GM12878 (cell line): Measurements from ENCODE around the gene ARID3A. TPM values are rescaled to one million over a fixed set of nuclear protein-coding genes. Genes with fewer than 3 reads are reported as not detected.

Source experiments
- ATAC-seq: fragments of 200-7000 bp; cut with Tn5 transposase; 3 replicates; pipeline ENCODE4 v1.9.1; 2020; ENCODE audit warnings: mild to moderate bottlenecking, moderate library complexity
- BruUV-seq: library from RNA; stranded (reverse); fragments of 400-500 nt; replicated peaks from 2 replicates; lab custom pipeline; 2021; lab: Mats Ljungman, UMichigan
- CTCF ChIA-PET: fragments of 300-600 bp; sonication (Branson Sonifier 250); formaldehyde crosslinking; extraction: SDS; loops from one replicate; lab custom pipeline; 2021; ENCODE audit warnings: inconsistent platforms; lab: Yijun Ruan, JAX
- POLR2A ChIA-PET: fragments of 350-600 bp; formaldehyde crosslinking; extraction: SDS; loops from one replicate; lab custom pipeline; 2021; ENCODE audit warnings: inconsistent platforms; lab: Charles Lee
- RAD21 ChIA-PET: fragments of 300-600 bp; sonication (Branson Sonifier 250); formaldehyde crosslinking; loops from one replicate; lab custom pipeline; 2023; ENCODE audit warnings: antibody characterized with exemption; ENCODE audit not compliant: unreplicated experiment; lab: Charles Lee
- SMC1A ChIA-PET: fragments of 300-600 bp; sonication (Branson Sonifier 250); formaldehyde crosslinking; loops from one replicate; lab custom pipeline; 2023; ENCODE audit not compliant: unreplicated experiment, uncharacterized antibody; lab: Charles Lee
- DNase-seq: peaks from one replicate; pipeline ENCODE4 v3.0.0-alpha.2; 2011; ENCODE audit warnings: low read depth, low spot score
- FAIRE-seq: peaks from 3 replicates; lab custom pipeline; 2011; peaks lifted over from hg19 to GRCh38; lab: Jason Lieb, UNC
- H2AFZ ChIP-seq: 2 replicates; pipeline ENCODE4 v1.6.0; 2011; ENCODE audit warnings: low read depth, low read length, control low read depth; ENCODE audit not compliant: control insufficient read depth
- H3K27ac ChIP-seq: 2 replicates; pipeline ENCODE4 v1.5.1; 2011; ENCODE audit warnings: control low read depth; ENCODE audit not compliant: control insufficient read depth, insufficient read depth
- H3K27me3 ChIP-seq, 2 experiments: replicated peaks in 1 of 2; 2 replicates each; pipeline versions ENCODE4 v1.6.0 to v1.6.1; 2011; ENCODE audit warnings: low read length in 1 of 2; ENCODE audit not compliant: control insufficient read depth in 2 of 2, insufficient read depth in 2 of 2
- H3K36me3 ChIP-seq, 2 experiments: 2 replicates each; pipeline ENCODE4 v1.5.1; 2011; ENCODE audit warnings: low read length in 1 of 2; ENCODE audit not compliant: control insufficient read depth in 2 of 2, insufficient read depth in 2 of 2
- H3K4me1 ChIP-seq: 2 replicates; pipeline ENCODE4 v1.6.1; 2011; ENCODE audit warnings: mild to moderate bottlenecking, low read length, moderate library complexity, mixed read lengths; ENCODE audit not compliant: control insufficient read depth, insufficient read depth
- H3K4me2 ChIP-seq: 2 replicates; pipeline ENCODE4 v1.6.0; 2011; ENCODE audit warnings: control low read depth; ENCODE audit not compliant: control insufficient read depth, insufficient read depth
- H3K4me3 ChIP-seq: fragments of 200-600 bp; sonication (generic); 2 replicates; pipeline ENCODE4 v1.5.1; 2016
- H3K79me2 ChIP-seq: 2 replicates; pipeline ENCODE4 v1.6.0; 2011; ENCODE audit warnings: low read length; ENCODE audit not compliant: control insufficient read depth, insufficient read depth
- H3K9ac ChIP-seq: 2 replicates; pipeline ENCODE4 v1.8.0; 2011; ENCODE audit warnings: low read length, control low read depth, mixed read lengths; ENCODE audit not compliant: control insufficient read depth, insufficient read depth
- H3K9me3 ChIP-seq: replicated peaks from 3 replicates; pipeline ENCODE4 v1.5.1; 2011; ENCODE audit warnings: mild to moderate bottlenecking, low read length; ENCODE audit not compliant: control insufficient read depth, insufficient read depth
- H4K20me1 ChIP-seq: 2 replicates; pipeline ENCODE4 v1.6.0; 2011; ENCODE audit not compliant: control insufficient read depth, insufficient read depth
- BCL11A ChIP-seq: IDR thresholded peaks from 2 replicates; pipeline ENCODE4 v1.6.1; 2011; ENCODE audit warnings: low read depth, low read length
- BMI1 ChIP-seq: fragments of 450-650 bp; IDR thresholded peaks from 2 replicates; pipeline ENCODE4 v1.6.1; 2016; ENCODE audit warnings: mild to moderate bottlenecking, moderate library complexity, borderline replicate concordance
- BRCA1 ChIP-seq: IDR thresholded peaks from 2 replicates; pipeline ENCODE4 v1.6.1; 2011; ENCODE audit warnings: low read depth, low read length, improper control_type of control experiment
- EZH2 ChIP-seq: IDR thresholded peaks from 2 replicates; pipeline ENCODE4 v1.6.1; 2012; ENCODE audit warnings: low read depth, mild to moderate bottlenecking, control low read depth, inconsistent platforms, low read length, borderline replicate concordance; ENCODE audit not compliant: control insufficient read depth
- GABPA ChIP-seq: IDR thresholded peaks from 2 replicates; pipeline ENCODE4 v1.6.1; 2014; ENCODE audit warnings: antibody characterized with exemption, low read depth, mild to moderate bottlenecking, inconsistent platforms
- HCFC1 ChIP-seq: fragments of 150-350 bp; IDR thresholded peaks from 2 replicates; pipeline ENCODE4 v1.6.1; 2014; ENCODE audit warnings: low read length
- NFXL1 ChIP-seq: fragments of 450-650 bp; IDR thresholded peaks from 2 replicates; pipeline ENCODE4 v1.6.1; 2017; ENCODE audit warnings: antibody characterized with exemption, mild to moderate bottlenecking, borderline replicate concordance
- NFYB ChIP-seq: IDR thresholded peaks from 2 replicates; pipeline ENCODE4 v1.6.1; 2011; ENCODE audit warnings: low read depth, mild to moderate bottlenecking, low read length, improper control_type of control experiment, moderate library complexity; ENCODE audit not compliant: insufficient read depth
- PBX3 ChIP-seq: IDR thresholded peaks from 2 replicates; pipeline ENCODE4 v1.6.1; 2011; ENCODE audit warnings: mild to moderate bottlenecking, low read depth, low read length, moderate library complexity; ENCODE audit not compliant: insufficient replicate concordance
- POLR2A ChIP-seq: IDR thresholded peaks from 2 replicates; pipeline ENCODE4 v1.6.1; 2011; ENCODE audit warnings: low read depth, mild to moderate bottlenecking, low read length
- ZNF274 ChIP-seq: IDR thresholded peaks from one replicate; pipeline ENCODE4 v1.8.0; 2011; ENCODE audit not compliant: insufficient read length, insufficient read depth
- WGBS: methylation state at CpG from one replicate; pipeline ENCODE4 v1.1.6; 2016; ENCODE audit warnings: low lambda C conversion rate; ENCODE audit not compliant: insufficient replicate concordance, insufficient coverage; ENCODE audit errors: missing lambda C conversion rate; 5-methylcytosine and 5-hydroxymethylcytosine counted together
- in situ Hi-C: fragments of 300-500 bp; cut with MboI; formaldehyde crosslinking; loops from 9 replicates; pipeline ENCODE4 v1.14.3; 2018; ENCODE audit warnings: mixed read lengths
- intact Hi-C: fragments of 100-400 bp; cut with micrococcal nuclease; formaldehyde crosslinking; loops from one replicate; pipeline ENCODE4 v1.14.2; 2022; ENCODE audit not compliant: unreplicated experiment
- polyA plus RNA-seq, 11 experiments: library from polyadenylated mRNA; depleted of rRNA in 4 of 11; unstranded in 6 of 11; stranded (reverse) in 5 of 11; fragments of >200 nt; fragmentation: Nextera tagmentation in 4 of 11; fragmentation: Illumina TruSeq in 1 of 11; extraction: Ambion mirVana in 4 of 11; extraction: Trizol in 1 of 11; gene quantifications; 1 replicate in 1 of 11; 2 replicates in 10 of 11; pipeline versions ENCODE4 v1.2.1 to v1.2.3, GENCODE V29; 2011 to 2016; ENCODE audit warnings: inconsistent platforms in 2 of 11, missing spikeins in 2 of 11, low read depth in 1 of 11
- total RNA-seq, 4 experiments: library from RNA; depleted of rRNA in 3 of 4; stranded (reverse); fragments of >200 nt in 3 of 4; fragmentation: Illumina TruSeq in 1 of 4; extraction: Trizol in 1 of 4; gene quantifications; 2 replicates each; pipeline versions ENCODE4 v1.2.1 to v1.2.3, GENCODE V29; 2013 to 2021
- TF ChIP-seq, protein P1 (sequence below): fragments of 450-650 bp; IDR thresholded peaks from 2 replicates; pipeline ENCODE4 v1.6.1; 2017; ENCODE audit warnings: mild to moderate bottlenecking, low read depth, inconsistent platforms; ENCODE audit not compliant: poor library complexity, severe bottlenecking

ARID3A gene
- total and polyA plus RNA-seq, 10 of the 15 experiments (the other 5 are each of a cell fraction or from before 2014, with no cell fraction given), result 0.76 to 70.0 (median 16.7) TPM

GRCh38 chr19:876089-876488, 49.7 kb upstream of the ARID3A start:
- Histone ChIP-seq H3K27ac (no peak overlapping the region), H3K9me3 (no peaks in the 10 kb centered on the region), H3K4me2 (no peak overlapping the region), H3K36me3 (no peaks in the 10 kb centered on the region; a peak in 1 of 4 replicates), H4K20me1 (no peaks in the 10 kb centered on the region), H3K4me1 (no peaks in the 10 kb centered on the region), H2AFZ (no peak overlapping the region), H3K4me3 (no peak overlapping the region), H3K27me3 (no peaks in the 10 kb centered on the region), H3K9ac (no peak overlapping the region), H3K79me2 (no peaks in the 10 kb centered on the region)
- BruUV-seq, result no TSS peak
- ChIA-PET RAD21 (no interaction called here), POLR2A (no interaction called here), CTCF (no interaction called here), SMC1A (no interaction called here)
- ATAC-seq, result no peak
- WGBS, result 93% methylated on average over 17 of the region's 18 CpGs
- DNase-seq, result no peak
- intact Hi-C loops, result no loop called here
- TF ChIP-seq ZNF274, result no peak
- TF ChIP-seq NFXL1, result no peak
- no peak for TF ChIP-seq HCFC1
- no peak for FAIRE-seq
- in situ Hi-C loops, result no loop called here

DNA sequence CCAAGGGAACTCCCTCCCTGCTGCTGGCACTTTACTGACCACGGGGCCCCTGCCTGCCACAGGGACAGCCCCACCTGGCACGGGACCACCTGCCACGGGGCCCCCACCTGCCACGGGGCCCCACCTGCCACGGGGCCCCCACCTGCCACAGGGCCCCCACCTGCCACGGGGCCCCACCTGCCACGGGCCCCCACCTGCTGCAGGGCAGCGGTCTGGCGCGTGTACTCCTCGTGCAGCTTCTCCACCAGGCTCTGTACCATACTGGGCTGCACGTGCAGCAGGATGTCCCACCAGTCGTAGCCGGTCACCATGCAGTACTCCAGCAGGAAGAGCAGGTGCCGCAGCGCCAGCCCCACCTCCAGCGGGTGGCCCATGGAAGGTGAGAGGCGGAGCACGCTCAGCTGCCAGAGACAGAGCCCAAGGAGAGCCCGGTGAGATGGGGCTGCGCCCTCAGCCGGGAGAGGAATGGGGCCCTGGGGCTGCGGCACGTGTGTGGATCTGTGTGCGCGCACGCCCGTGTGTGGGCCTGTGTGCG, 49.0 kb upstream of the ARID3A start:
- no peak overlapping the region for H3K4me3 ChIP-seq
- intact Hi-C loops (no loop called here), in situ Hi-C loops (no loop called here)
- no peaks in the 10 kb centered on the region; the same call in 2 of the 3 replicates for H3K9me3 ChIP-seq
- SMC1A ChIA-PET, result no interaction called here
- TF ChIP-seq EZH2, result no peak
- 0 out of 2 replicates have a peak, but pooled peaks have one; percentile 12 for TF ChIP-seq POLR2A
- TF ChIP-seq BCL11A, result no peak
- no peak for TF ChIP-seq BRCA1
- TF ChIP-seq, protein P1, sequence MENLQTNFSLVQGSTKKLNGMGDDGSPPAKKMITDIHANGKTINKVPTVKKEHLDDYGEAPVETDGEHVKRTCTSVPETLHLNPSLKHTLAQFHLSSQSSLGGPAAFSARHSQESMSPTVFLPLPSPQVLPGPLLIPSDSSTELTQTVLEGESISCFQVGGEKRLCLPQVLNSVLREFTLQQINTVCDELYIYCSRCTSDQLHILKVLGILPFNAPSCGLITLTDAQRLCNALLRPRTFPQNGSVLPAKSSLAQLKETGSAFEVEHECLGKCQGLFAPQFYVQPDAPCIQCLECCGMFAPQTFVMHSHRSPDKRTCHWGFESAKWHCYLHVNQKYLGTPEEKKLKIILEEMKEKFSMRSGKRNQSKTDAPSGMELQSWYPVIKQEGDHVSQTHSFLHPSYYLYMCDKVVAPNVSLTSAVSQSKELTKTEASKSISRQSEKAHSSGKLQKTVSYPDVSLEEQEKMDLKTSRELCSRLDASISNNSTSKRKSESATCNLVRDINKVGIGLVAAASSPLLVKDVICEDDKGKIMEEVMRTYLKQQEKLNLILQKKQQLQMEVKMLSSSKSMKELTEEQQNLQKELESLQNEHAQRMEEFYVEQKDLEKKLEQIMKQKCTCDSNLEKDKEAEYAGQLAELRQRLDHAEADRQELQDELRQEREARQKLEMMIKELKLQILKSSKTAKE, result no peak
- no peak for TF ChIP-seq PBX3
- TF ChIP-seq GABPA, result no peak
- no peak for TF ChIP-seq NFYB
- no peak for TF ChIP-seq BMI1
- TF ChIP-seq, all 136 proteins: peak for 1
- Histone ChIP-seq H3K9ac (no peak overlapping the region), H2AFZ (no peak overlapping the region), H3K4me1 (no peaks in the 10 kb centered on the region), H4K20me1 (no peaks in the 10 kb centered on the region), H3K27ac (no peak overlapping the region), H3K36me3 (no peaks in the 10 kb centered on the region; a peak in 1 of 4 replicates), H3K27me3 (no peaks in the 10 kb centered on the region), H3K4me2 (no peak overlapping the region), H3K79me2 (no peaks in the 10 kb centered on the region)
- ChIA-PET POLR2A (interaction anchor here (0.6 to 1.5 kb wide), 2 partner anchors 12 to 32 kb away, joined by 3 read pairs; no protein-coding TSS in a partner anchor), CTCF (no interaction called here), RAD21 (no interaction called here)
- no peak for ATAC-seq
- BruUV-seq, result no TSS peak
- 69% methylated on average over 21 of the region's 29 CpGs for WGBS
- DNase-seq, result no peak
- FAIRE-seq, result no peak
